Endodermal cell (in vitro differentiated cells): ENCODE data around the gene PTPRK. TPM values are rescaled to one million over a fixed set of nuclear protein-coding genes. Genes with fewer than 3 reads are reported as not detected.

Experiments
- DNase-seq: peaks from one replicate; pipeline ENCODE4 v3.0.0-alpha.2; 2017
- H3K27ac ChIP-seq: 2 replicates; pipeline ENCODE4 v1.5.1; 2013; ENCODE audit warnings: mild to moderate bottlenecking, low read depth, low read length, moderate library complexity
- H3K27me3 ChIP-seq: 2 replicates; pipeline ENCODE4 v1.6.1; 2013; ENCODE audit warnings: mild to moderate bottlenecking, low read length, moderate library complexity; ENCODE audit not compliant: insufficient read depth, control insufficient read depth, poor library complexity, severe bottlenecking
- H3K36me3 ChIP-seq: 2 replicates; pipeline ENCODE4 v1.7.0; 2013; ENCODE audit warnings: mild to moderate bottlenecking, low read length, moderate library complexity; ENCODE audit not compliant: control insufficient read depth, insufficient read depth
- H3K4me1 ChIP-seq: one replicate; pipeline ENCODE4 v1.7.0; 2013; ENCODE audit warnings: low read length; ENCODE audit not compliant: control insufficient read depth, insufficient read depth
- H3K4me3 ChIP-seq: 2 replicates; pipeline ENCODE4 v1.5.1; 2013; ENCODE audit warnings: mild to moderate bottlenecking, low read length, moderate library complexity
- H3K9ac ChIP-seq: 2 replicates; pipeline ENCODE4 v1.6.1; 2013; ENCODE audit warnings: mild to moderate bottlenecking, low read length, moderate library complexity; ENCODE audit not compliant: poor library complexity, severe bottlenecking; ENCODE audit errors: extremely low read depth
- H3K9me3 ChIP-seq: 2 replicates; pipeline ENCODE4 v1.6.1; 2013; ENCODE audit warnings: mild to moderate bottlenecking, low read length, moderate library complexity; ENCODE audit not compliant: control insufficient read depth
- H3K27ac Mint-ChIP-seq: 2 replicates; pipeline ENCODE4 v1.8.0; 2020; ENCODE audit warnings: mixed read lengths
- H3K27me3 Mint-ChIP-seq: 2 replicates; pipeline ENCODE4 v1.8.0; 2021; ENCODE audit warnings: mild to moderate bottlenecking, mixed read lengths; ENCODE audit not compliant: insufficient read depth
- H3K36me3 Mint-ChIP-seq: 2 replicates; pipeline ENCODE4 v1.8.0; 2020; ENCODE audit warnings: low read depth, mixed read lengths
- H3K4me1 Mint-ChIP-seq: 2 replicates; pipeline ENCODE4 v1.8.0; 2020; ENCODE audit warnings: mixed read lengths
- H3K4me3 Mint-ChIP-seq: 2 replicates; pipeline ENCODE4 v1.8.0; 2020; ENCODE audit warnings: mild to moderate bottlenecking, moderate library complexity, mixed read lengths
- H3K9me3 Mint-ChIP-seq: 2 replicates; pipeline ENCODE4 v1.8.0; 2020; ENCODE audit warnings: mild to moderate bottlenecking, mixed read lengths
- CTCF ChIP-seq: fragments of 200-600 bp; sonication (generic); conservative IDR thresholded peaks from 2 replicates; pipeline ENCODE4 v1.5.0; 2021; ENCODE audit warnings: antibody characterized with exemption, mild to moderate bottlenecking
- WGBS, 2 experiments: methylation state at CpG; one replicate each; pipeline versions ENCODE4 v1.1.5 to v1.1.7; 2013; ENCODE audit warnings: missing lambda C conversion rate in 2 of 2, mixed read lengths in 1 of 2; ENCODE audit not compliant: insufficient coverage in 1 of 2, insufficient read length in 1 of 2; 5-methylcytosine and 5-hydroxymethylcytosine counted together
- total RNA-seq, 2 donors: library from RNA; stranded (reverse); fragmentation: NEBNext Ultra II Directional in 1 of 2; extraction: Animal tissue kit (Norgen Biotek cat#: 25700) in 1 of 2; gene quantifications; 2 replicates in 1 of 2; 3 replicates in 1 of 2; pipeline ENCODE4 v1.2.1, GENCODE V29; 2021

Gene PTPRK
- total RNA-seq, 2 donors from 2014 or later, result 46.4 to 57.6 TPM

GRCh38 chr6:128532827-128533226 lies 12.4 kb upstream of the PTPRK start:
- Histone ChIP-seq H3K9me3 (no peaks in the 10 kb centered on the region), H3K36me3 (no peaks in the 10 kb centered on the region), H3K27ac (no peak overlapping the region), H3K4me3 (no peak overlapping the region), H3K9ac (no peak overlapping the region), H3K4me1 (no peaks in the 10 kb centered on the region), H3K27me3 (no peaks in the 10 kb centered on the region)
- Mint-ChIP-seq H3K36me3 (no peaks in the 10 kb centered on the region), H3K27ac (no peak overlapping the region), H3K27me3 (peaks cover 25% of the 10 kb centered on the region), H3K4me3 (no peak overlapping the region), H3K9me3 (no peaks in the 10 kb centered on the region), H3K4me1 (peaks cover 5% of the 10 kb centered on the region)
- WGBS, 2 experiments, result 94 to 98% methylated on average over 3 of the region's 3 CpGs
- no peak for DNase-seq
- TF ChIP-seq CTCF, result no peak

GRCh38 chr6:128532136-128532535 lies 11.7 kb upstream of the PTPRK start:
- 88 to 96% methylated on average over 1 to 2 of the region's 2 CpGs for WGBS, 2 experiments
- H3K4me1 Mint-ChIP-seq, result peaks cover 4% of the 10 kb centered on the region
- H3K4me3 ChIP-seq, result no peak overlapping the region
- H3K4me3 Mint-ChIP-seq, result no peak overlapping the region
- no peaks in the 10 kb centered on the region for H3K4me1 ChIP-seq
- DNase-seq, result no peak
- no peaks in the 10 kb centered on the region for H3K27me3 ChIP-seq
- no peaks in the 10 kb centered on the region for H3K36me3 ChIP-seq
- no peak overlapping the region for H3K27ac Mint-ChIP-seq
- H3K27me3 Mint-ChIP-seq, result peaks cover 21% of the 10 kb centered on the region
- no peaks in the 10 kb centered on the region for H3K9me3 Mint-ChIP-seq
- H3K9me3 ChIP-seq, result no peaks in the 10 kb centered on the region
- TF ChIP-seq CTCF, result no peak
- no peaks in the 10 kb centered on the region for H3K36me3 Mint-ChIP-seq
- no peak overlapping the region for H3K9ac ChIP-seq
- H3K27ac ChIP-seq, result no peak overlapping the region

- Mint-ChIP-seq H3K27ac (no peak overlapping the region), H3K4me1 (peaks cover 4% of the 10 kb centered on the region), H3K9me3 (no peaks in the 10 kb centered on the region), H3K27me3 (peaks cover 21% of the 10 kb centered on the region), H3K36me3 (no peaks in the 10 kb centered on the region), H3K4me3 (no peak overlapping the region)
- Histone ChIP-seq H3K4me1 (no peaks in the 10 kb centered on the region), H3K9ac (no peak overlapping the region), H3K9me3 (no peaks in the 10 kb centered on the region), H3K36me3 (no peaks in the 10 kb centered on the region), H3K4me3 (no peak overlapping the region), H3K27ac (no peak overlapping the region), H3K27me3 (no peaks in the 10 kb centered on the region)
- 93 to 97% methylated on average over 2 of the region's 2 CpGs for WGBS, 2 experiments
- no peak for DNase-seq
- TF ChIP-seq CTCF, result no peak
These were observed 11.3 kb upstream of the PTPRK start for GRCh38 chr6:128531696-128532095.
